NK-92 (cell line): ENCODE results near the gene CCNG1.
A peak's percentile ranks its signal among the peaks of the same experiment; 100 is the strongest.
"Not testable (repeated sequence)": the region's sequence is repeated elsewhere in the genome, so short reads cannot be mapped to it uniquely, and the experiment has no call there.

Source experiments
- DNase-seq: peaks from one replicate; lab custom pipeline; 2025; ENCODE audit not compliant: unreplicated experiment; lab: John Stamatoyannopoulos, UW

CCNG1 gene, protein sequence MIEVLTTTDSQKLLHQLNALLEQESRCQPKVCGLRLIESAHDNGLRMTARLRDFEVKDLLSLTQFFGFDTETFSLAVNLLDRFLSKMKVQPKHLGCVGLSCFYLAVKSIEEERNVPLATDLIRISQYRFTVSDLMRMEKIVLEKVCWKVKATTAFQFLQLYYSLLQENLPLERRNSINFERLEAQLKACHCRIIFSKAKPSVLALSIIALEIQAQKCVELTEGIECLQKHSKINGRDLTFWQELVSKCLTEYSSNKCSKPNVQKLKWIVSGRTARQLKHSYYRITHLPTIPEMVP

DNA sequence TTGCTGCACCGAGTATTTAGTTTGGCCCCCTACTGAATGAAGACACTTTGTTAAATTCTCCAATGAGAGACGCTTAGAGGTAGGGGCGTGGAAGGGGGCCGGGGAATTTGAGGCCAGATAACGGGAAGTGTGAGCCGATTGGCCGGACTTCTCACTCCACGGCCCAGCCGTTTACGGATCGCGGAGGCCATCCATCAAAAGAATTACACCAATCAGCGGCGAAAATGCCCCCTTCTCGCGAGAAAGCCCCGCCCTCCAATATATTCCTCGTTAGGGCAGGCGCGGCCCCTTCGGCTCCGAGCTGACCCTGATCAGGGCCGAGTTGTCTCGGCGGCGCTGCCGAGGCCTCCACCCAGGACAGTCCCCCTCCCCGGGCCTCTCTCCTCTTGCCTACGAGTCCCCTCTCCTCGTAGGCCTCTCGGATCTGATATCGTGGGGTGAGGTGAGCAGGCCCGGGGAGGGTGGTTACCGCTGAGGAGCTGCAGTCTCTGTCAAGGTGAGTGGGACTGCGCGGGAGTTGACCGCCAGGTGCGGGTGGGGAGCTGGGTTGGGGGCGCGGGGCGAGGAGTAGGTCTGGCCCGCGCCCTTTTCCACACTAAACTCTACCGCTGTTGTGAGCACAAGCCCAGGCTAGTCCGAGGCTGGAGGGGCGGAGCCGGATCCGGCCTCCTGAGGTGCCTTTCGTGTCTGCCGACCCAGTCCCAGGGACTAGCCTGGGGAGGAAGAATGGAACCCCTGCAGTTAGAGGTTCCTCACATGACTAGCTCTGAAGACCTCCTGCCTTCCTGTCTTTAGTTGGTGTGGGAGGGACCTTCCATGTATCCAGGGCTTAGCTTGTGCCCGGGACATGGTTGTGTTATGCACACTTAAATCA is at the start of gene CCNG1:
CCNG1 (plus strand) TSS at position 287 of the 874 bp plus-strand sequence. CDS start 1,662 bp downstream, outside the sequence.
- DNase-seq: no peak

DNA sequence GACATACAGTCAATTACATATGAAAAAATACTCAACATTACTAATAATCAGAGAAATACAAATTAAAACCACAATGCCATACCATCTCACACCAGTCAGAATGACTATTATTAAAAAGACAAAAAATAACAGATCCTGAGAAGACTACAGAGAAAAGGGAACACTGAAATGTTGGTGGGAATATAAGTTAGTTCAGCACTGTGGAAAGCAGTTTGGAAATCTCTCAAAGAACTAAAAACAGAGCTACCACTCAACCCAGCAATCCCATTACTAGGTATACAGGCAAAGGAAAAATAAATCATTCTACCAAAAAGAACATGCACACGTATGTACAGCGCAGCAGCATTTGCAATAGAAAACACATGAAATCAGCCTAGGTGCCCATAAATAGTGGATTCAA is 41.6 kb upstream of the CCNG1 start:
- no peak for DNase-seq

DNA sequence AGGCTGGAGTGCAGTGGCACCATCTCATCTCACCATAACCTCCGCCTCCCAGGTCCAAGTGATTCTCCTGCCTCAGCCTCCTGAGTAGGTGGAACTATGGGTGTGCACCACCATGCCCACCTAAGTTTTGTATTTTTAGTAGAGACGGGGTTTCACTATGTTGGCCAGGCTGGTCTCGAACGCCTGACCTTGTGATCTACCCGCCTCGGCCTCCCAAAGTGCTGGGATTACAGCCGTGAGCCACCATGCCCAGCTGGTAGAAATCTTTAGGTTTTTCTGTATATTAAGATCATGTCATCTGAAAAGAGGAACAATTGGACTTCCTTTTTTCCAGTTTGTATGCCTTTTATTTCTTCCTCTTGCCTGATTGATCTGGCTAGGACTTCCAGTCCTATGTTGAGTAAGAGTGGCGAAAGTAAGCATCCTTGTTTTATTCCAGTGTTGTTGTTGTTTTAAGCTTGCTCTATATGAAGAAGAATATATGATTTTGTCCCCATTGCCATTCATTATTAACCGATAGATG is 40.5 kb upstream of the CCNG1 start:
- not testable (repeated sequence) for DNase-seq

DNA sequence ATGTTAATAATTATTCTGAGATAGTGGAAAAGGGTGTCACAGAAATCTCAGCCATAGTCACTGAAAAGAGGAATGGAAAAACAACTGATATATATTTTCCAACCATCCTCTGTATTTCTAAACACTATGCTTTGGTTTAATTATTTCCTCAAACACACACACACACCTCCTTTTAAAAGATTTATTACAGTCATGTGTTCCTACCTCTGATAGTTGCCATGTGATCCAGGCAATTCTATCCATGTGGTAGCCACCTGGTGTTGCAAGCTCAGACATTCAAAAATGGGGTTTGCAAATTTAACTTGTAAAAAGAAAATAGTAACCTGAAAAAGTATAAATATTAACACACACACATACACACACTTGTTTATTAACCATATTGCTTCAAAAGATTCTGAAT is 40.0 kb upstream of the CCNG1 start:
- DNase-seq: no peak

DNA sequence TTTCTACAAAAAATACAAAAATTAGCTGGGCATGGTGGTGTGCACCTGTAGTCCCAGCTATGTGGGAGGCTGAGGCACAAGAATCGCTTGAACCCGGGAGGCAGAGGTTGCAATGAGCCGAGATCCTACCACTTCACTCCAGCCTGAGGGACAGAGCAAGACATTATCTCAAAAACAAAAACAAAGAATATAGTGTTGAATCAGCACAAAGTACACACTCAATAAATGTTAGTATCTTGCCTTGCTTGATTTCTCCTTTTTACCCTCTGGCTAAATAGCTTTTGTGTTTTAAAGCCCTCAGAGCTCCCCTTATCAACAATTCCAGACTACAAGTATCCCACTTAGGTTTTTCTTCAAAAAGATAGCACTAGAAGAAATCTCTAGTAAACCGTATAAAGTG is 37.5 kb upstream of the CCNG1 start:
- DNase-seq: no peak

DNA sequence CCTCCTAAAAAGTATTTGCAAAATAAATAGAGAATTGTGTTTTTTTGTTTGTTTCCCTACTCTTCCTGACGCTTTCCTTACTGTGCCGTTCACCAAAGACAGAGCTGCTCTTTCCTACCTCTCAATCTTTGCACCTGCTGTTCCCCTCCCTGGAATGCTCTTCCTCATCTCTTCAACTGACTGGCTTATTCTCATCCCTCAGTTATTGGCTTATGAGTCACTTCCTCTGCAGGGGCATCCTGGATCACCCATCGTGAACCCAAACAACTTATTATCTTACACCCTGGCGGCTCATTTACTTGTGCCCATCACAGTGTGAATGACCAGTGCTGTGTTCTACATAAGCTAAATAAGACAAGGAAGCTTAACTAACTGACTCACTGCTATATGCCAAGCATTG is 36.1 kb upstream of the CCNG1 start:
- no peak for DNase-seq

DNA sequence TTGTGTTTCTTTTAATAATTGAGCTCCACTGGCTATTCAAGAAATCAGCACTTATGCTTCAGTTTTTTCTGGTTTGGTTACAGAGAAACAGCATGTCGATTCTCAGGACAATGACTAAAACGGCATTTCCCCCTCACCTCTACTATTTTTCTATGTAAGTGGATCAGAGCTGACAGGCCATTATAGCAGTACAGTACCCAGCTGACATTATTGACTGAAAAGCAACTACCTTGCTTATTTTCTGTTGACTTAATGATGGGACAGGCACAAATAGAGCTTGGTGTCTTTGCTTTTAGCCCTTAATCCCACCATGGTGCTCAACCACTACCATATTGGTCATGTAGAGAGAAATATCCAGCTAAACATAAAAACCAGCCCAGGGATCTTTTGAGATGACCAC is 35.4 kb upstream of the CCNG1 start:
- no peak for DNase-seq

DNA sequence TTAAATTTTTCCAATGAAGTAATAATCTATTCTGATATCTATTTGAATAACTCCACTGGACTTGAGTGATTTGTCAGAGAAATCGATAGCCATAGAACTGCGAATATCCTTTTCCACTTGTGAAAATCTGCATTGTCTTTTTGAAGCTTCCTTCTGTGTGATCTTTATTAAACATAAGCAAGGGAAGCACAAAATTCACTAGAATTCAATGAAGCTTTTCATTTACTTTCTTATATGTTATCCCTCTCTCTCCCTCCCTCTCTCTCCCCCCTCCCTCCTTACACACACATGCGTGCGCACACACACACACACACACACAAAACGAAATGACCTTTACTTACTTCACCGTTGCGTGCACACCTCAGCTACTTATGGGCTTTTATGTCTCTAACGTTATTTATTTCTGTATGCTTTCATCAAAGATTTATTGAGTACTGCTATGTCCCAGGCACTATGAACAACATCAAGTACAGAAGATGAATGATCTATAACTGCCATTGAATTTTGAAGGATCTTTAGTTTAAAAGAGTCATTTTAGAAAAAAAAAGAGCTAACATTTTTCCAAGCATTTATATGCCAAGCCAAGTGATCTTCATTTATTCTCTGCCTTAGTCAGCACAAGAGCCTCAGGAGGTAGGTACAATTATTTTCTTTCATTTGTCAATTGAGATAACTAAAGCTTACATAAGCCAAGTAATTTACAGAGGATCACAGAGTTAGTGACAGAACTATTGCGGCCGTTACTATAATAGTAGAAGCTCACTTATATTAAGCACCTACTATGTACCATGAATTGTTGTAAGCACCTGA is 32.8 kb upstream of the CCNG1 start:
- no peak for DNase-seq

DNA sequence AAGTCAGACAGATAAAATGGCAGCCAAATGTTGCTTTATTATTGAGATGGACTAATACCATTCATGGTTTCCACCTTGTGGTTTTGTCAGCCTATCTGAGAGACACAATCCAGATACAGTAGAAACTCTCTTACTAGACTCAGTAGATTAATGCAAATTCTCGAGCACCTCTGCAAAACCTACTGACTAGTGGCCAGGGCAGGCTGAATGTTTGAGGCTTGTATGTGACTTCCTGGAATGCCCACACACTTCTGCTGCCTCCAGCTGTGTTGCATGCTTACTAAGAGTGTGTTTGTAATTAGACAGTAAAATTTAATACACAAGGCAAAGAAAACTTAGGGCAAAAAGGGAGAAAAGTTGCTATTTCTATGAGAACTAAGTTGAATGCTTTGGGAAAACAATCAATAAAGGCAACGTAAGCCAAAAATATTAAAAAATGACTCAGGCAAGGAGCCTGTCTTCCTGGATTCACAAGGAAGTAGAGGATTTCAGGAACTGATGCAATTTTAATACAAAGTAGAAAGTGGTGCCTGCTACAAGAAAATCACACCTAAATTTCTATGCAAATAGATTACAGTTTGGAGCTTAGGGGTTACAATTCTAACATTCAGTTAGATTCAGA is 30.2 kb upstream of the CCNG1 start:
- peak; percentile 5 for DNase-seq

DNA sequence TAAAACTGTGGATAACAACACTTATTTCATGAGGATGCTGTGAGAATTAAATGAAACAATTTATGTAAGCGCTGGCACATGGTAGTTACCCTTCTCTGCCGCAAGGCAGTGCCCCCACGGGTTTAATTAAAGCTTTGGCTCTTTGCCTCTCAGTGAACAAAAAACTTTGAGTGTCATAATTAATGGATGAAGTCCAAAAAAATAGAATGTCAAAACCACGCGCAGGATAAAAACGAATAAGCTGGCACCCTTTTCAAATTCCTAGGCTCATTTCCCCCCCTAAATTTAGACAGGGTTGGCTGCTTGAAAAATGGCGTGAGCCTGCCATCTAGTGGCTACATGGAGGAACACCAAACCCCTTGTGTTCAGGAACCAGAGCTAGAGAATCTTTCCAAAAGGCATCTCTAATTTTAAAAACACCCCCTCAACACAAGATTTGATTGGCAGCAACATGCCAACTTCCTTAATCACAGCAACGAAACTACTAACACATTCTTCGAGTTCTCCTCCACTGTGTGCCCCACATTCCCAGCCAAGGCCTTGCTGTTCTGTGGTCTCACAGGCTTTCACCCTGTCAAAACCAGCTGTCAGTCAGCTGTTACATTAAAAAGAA is 29.0 kb upstream of the CCNG1 start:
- no peak for DNase-seq

DNA sequence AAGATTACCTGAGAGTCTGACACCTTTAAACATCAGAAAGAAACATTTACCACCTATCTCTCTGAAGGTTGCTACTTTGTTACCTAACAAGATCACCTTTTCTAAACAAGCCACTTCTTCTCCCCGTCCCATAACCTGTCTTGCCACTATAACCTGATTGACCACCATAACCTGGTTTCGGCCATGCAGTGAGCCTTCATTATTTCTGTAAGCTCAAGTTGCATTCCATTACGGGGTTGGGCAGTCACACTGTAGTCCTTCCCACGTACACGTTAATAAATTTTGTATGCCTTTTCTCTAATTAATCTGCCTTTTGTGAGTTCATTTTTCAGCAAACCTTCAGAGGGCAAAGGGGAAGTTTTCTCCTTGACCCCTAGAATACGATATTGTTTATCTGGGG is 28.0 kb upstream of the CCNG1 start:
- DNase-seq: no peak

DNA sequence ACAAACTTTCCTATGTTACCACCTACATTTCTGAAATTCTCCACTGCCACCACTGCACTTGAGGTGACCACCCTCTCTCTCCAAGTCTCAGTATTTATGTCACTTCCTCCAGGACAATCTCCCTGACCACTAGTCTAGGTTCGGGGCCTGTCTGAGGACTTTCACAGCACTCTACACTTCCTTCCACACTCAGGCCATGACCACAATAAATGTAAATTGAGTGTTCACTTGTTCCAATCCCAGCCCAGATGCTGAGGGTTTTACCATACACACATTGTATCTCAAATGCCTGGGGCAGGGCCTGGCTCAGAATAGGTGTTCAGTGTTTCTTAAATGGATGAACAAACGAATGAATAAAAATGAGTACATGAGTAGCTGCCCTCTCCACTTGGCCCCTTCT is 26.9 kb upstream of the CCNG1 start:
- no peak for DNase-seq

DNA sequence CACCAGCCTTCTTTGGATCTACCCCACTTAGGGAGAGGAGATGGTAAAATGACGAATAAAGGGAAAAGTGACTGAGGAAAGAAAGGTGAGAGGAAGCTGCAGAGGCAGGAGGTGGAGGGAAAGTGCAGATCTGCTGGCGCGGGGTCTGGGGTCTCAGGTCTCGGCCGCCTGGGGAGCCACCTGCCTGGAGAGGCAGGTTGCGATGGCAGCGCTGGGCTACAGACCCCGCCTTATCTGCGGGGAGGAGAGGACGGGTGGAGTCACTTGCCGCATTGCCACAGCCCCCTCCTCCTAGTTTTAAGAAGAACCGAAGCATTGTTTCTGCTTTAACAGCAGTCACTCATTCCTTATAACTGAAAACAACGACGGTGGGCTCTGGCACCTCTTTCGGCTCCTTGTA is 21.7 kb upstream of the CCNG1 start:
- not testable (repeated sequence) for DNase-seq

DNA sequence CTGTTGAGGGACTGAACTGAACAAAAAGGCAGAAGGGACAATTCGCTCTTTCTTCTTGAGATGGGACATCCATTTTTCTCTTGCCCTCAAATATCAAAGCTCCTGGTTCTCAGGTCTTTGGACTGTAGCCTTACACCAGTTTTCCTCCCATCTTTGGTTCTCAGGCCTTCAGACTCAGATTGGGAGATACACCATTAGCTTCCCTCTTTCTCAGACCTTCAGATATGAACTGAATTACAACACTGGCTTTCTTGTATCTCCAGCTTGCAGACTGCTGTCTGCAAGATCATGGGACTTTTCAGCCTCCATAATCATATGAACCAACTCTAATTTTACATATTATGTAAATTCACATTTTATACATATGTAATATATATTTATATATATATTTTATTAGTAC is 12.6 kb upstream of the CCNG1 start:
- no peak for DNase-seq

DNA sequence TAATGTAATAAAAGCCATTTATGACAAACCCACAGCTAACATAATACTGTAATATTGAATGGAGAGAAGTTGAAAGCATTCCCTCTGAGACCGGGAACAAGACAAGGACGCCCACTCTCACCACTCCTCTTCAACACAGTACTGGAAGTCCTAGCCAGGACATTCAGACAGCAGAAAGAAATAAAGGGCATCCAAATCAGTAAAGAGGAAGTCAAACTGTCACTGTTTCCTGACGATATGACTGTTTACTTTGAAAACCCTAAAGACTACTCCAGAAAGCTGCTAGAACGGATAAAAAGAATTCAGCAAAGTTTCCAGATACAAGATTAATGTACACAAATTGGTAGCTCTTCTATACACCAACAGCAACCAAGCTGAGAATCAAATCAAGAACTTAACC is 11.3 kb upstream of the CCNG1 start:
- not testable (repeated sequence) for DNase-seq

DNA sequence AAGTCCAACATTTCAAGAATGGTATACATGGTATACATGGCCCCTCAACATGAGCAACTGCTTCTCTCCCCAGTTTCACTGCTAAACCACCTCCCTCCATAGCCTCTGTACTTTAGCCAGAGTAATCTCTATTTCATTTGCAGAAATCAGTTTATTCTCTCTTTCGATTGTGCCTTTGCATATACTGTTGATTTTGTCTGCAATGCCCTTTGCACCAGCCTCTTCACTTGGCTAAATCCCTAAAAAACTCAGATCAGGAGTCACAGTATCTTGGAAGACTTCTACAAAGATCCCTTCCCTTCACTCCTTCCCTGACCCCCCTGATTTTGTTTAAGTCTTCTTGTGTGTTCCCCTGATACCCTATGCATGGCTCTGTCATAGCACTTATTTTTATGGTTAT is 4.9 kb upstream of the CCNG1 start:
- no peak for DNase-seq

DNA sequence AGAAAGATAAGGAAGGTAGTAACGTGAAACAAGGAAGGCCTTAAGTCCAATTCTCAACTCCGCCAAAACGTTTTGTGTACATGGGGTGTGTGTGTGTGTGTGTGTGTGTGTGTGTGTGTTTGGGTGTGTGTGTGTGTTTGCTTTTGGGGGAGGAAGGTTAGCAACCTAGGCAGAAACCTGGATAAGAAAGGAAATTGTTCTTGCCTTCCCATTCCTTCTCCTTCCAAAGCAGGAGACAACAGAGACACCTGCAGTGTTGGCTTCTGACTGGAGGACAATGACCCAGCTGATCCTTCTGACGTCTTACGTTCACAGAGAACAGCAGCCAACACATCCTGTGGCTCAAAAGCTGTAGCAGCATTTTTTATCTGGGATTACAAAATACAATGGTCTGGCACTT is 4.1 kb upstream of the CCNG1 start:
- no peak for DNase-seq

DNA sequence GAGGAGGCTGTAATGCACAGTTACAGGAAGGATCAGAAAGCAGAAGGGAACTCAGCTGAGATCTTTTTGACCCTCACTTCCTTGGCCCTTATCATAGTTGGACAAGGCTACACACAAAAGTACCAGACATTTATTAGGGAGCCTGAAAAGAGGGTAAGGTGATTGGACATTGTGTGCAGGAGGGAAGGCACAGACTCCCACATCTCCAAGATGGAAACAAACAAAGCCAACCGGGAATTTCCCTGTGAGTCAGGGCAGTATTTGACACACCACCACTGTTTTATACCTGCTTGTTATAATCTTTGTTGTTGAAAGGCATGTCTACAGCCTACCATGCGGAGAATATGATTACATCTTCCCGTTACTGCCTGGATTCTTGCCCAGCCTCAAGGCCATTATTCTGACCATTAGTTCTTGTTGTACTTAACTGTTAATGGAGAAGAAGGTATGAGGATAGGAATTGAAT is 3.0 kb upstream of the CCNG1 start:
- no peak for DNase-seq

DNA sequence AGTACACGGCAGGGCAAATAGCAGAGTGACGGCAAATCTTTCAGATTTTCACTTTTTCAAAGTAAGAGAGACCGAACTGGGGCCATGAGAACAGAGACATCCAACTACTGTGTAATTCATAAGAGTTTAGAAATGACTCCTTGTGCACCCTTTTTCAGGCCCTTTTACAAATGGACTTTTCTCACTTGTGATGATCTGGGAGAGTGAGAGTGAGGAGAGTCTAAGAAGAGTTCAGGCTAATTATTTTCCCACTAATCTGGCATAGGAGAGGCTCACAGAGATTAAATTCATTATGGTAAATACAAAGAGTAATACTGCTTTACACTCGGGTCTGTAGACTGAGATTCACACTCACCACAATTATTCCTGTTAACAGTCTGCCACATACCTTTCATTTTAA is 880 bp upstream of the CCNG1 start:
- no peak for DNase-seq

DNA sequence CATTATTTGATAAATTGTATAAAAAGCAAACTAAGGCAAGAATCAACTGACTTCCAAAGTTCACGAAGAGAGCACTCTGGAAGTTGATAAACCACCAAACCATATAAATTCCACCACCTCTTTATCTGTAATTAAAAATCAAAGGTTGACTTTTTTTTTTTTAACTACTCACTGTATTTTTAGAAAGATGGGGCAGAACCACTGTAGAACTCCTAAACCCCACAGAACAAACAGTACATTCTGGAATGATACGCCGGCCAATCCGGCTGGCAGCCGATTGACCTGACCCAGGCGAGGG is 435 bp upstream of the CCNG1 start:
- no peak for DNase-seq

DNA sequence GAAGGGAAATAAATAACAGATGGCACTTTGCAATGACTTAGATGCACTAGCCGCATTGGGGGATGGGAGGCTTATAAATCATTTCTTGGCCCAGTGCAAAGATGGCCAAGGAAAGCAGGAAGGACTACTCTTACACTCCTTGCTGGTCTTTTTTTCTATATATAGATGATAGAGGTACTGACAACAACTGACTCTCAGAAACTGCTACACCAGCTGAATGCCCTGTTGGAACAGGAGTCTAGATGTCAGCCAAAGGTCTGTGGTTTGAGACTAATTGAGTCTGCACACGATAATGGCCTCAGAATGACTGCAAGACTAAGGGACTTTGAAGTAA is 1.7 kb downstream of the CCNG1 start:
- DNase-seq: no peak
